Endothelial cell of umbilical vein (primary cell): Measurements from ENCODE around the gene SNX9. TPM values are rescaled to one million over a fixed set of nuclear protein-coding genes. Genes with fewer than 3 reads are reported as not detected.

ENCODE experiments used
- BruUV-seq: library from RNA; stranded (reverse); fragments of 400-500 nt; replicated peaks from 2 replicates; lab custom pipeline; 2021; lab: Mats Ljungman, UMichigan
- CTCF ChIA-PET: fragments of 300-600, 350-600 bp; sonication (Branson Sonifier 250); formaldehyde crosslinking; loops from one replicate; lab custom pipeline; 2021; ENCODE audit warnings: antibody characterized with exemption, inconsistent platforms; lab: Charles Lee
- POLR2A ChIA-PET: fragments of 300-600, 350-600 bp; sonication (Branson Sonifier 250); formaldehyde crosslinking; loops from one replicate; lab custom pipeline; 2021; ENCODE audit warnings: antibody characterized with exemption, inconsistent platforms; lab: Charles Lee
- DNase-seq: peaks from one replicate; pipeline ENCODE4 v3.0.0-alpha.2; 2011; ENCODE audit warnings: low read depth, low spot score
- FAIRE-seq: peaks from 2 replicates; lab custom pipeline; 2011; peaks lifted over from hg19 to GRCh38; lab: Jason Lieb, UNC
- H2AFZ ChIP-seq: 2 replicates; pipeline ENCODE4 v1.6.0; 2012; ENCODE audit warnings: low read depth, low read length, control low read depth, inconsistent platforms
- H3K27ac ChIP-seq: 2 replicates; pipeline ENCODE4 v1.5.1; 2011; ENCODE audit warnings: low read depth, mild to moderate bottlenecking, control low read depth, low read length, moderate library complexity; ENCODE audit not compliant: insufficient read depth
- H3K27me3 ChIP-seq, 2 experiments: 2 replicates each; pipeline versions ENCODE4 v1.6.0 to v1.6.1; 2011; ENCODE audit warnings: low read length in 2 of 2, mixed read lengths in 1 of 2; ENCODE audit not compliant: control insufficient read depth in 2 of 2, insufficient read depth in 2 of 2
- H3K36me3 ChIP-seq, 2 experiments: 2 replicates in 1 of 2; 3 replicates in 1 of 2; pipeline ENCODE4 v1.5.1; 2011; ENCODE audit warnings: low read length in 2 of 2, mild to moderate bottlenecking in 1 of 2, moderate library complexity in 1 of 2; ENCODE audit not compliant: control insufficient read depth in 2 of 2, insufficient read depth in 2 of 2; ENCODE audit errors: extremely low read depth in 1 of 2
- H3K4me1 ChIP-seq: 3 replicates; pipeline ENCODE4 v1.5.1; 2011; ENCODE audit warnings: mild to moderate bottlenecking, low read length; ENCODE audit not compliant: control insufficient read depth, insufficient read depth; ENCODE audit errors: extremely low read depth
- H3K4me2 ChIP-seq: 2 replicates; pipeline ENCODE4 v1.6.1; 2011; ENCODE audit warnings: low read length, control low read depth, mixed read lengths; ENCODE audit not compliant: insufficient read depth
- H3K4me3 ChIP-seq, 3 experiments: fragments of 200-600 bp in 1 of 3; sonication (generic), shearing (Covaris generic) in 1 of 3; replicated peaks in 1 of 3; 2 replicates each; pipeline ENCODE4 v1.5.1; 2011 to 2016; ENCODE audit warnings: control low read depth in 3 of 3, low read length in 3 of 3, mild to moderate bottlenecking in 2 of 3, inconsistent platforms in 1 of 3, low read depth in 1 of 3, moderate library complexity in 1 of 3; ENCODE audit not compliant: insufficient read depth in 1 of 3
- H3K79me2 ChIP-seq: 2 replicates; pipeline ENCODE4 v1.6.0; 2012; ENCODE audit warnings: low read length, inconsistent platforms; ENCODE audit not compliant: control insufficient read depth, insufficient read depth
- H3K9ac ChIP-seq: replicated peaks from 2 replicates; pipeline ENCODE3; 2011; ENCODE audit warnings: low read length, control low read depth; ENCODE audit not compliant: insufficient read depth; ENCODE audit errors: extremely low read depth
- H3K9me1 ChIP-seq: replicated peaks from 3 replicates; pipeline ENCODE4 v1.6.0; 2011; ENCODE audit warnings: mild to moderate bottlenecking, low read length; ENCODE audit not compliant: control insufficient read depth, insufficient read depth; ENCODE audit errors: extremely low read depth
- H3K9me3 ChIP-seq: replicated peaks from 2 replicates; pipeline ENCODE4 v1.5.1; 2012; ENCODE audit warnings: low read length, inconsistent platforms; ENCODE audit not compliant: control insufficient read depth, insufficient read depth
- H4K20me1 ChIP-seq: replicated peaks from 2 replicates; pipeline ENCODE3; 2011; ENCODE audit warnings: mild to moderate bottlenecking, low read length; ENCODE audit not compliant: control insufficient read depth, insufficient read depth; ENCODE audit errors: extremely low read depth
- EZH2 ChIP-seq: IDR thresholded peaks from 2 replicates; pipeline ENCODE4 v1.6.1; 2012; ENCODE audit warnings: borderline replicate concordance, low read depth, mild to moderate bottlenecking, moderate library complexity, low read length, inconsistent platforms; ENCODE audit not compliant: severe bottlenecking
- FOS ChIP-seq: IDR thresholded peaks from 2 replicates; pipeline ENCODE4 v1.6.1; 2011; ENCODE audit warnings: mild to moderate bottlenecking, low read length, moderate library complexity, borderline replicate concordance; ENCODE audit not compliant: insufficient read depth
- GATA2 ChIP-seq: IDR thresholded peaks from 2 replicates; pipeline ENCODE4 v1.7.0; 2011; ENCODE audit warnings: low read depth, mild to moderate bottlenecking, moderate library complexity, mixed read lengths, low read length; ENCODE audit not compliant: insufficient read length, insufficient read depth
- JUN ChIP-seq: IDR thresholded peaks from 2 replicates; pipeline ENCODE4 v1.6.1; 2011; ENCODE audit warnings: borderline replicate concordance, low read depth; ENCODE audit not compliant: insufficient read length, insufficient read depth
- MAX ChIP-seq: IDR thresholded peaks from 2 replicates; pipeline ENCODE4 v1.6.1; 2011; ENCODE audit not compliant: insufficient read depth, insufficient read length
- MYC ChIP-seq: IDR thresholded peaks from one replicate; pipeline ENCODE4 v1.6.1; 2011; ENCODE audit warnings: mild to moderate bottlenecking, low read depth, low read length
- POLR2A ChIP-seq: IDR thresholded peaks from 2 replicates; pipeline ENCODE4 v1.6.1; 2012; ENCODE audit warnings: low read depth, mild to moderate bottlenecking, control low read depth, low read length
- POLR2AphosphoS5 ChIP-seq: IDR thresholded peaks from 2 replicates; pipeline ENCODE4 v1.6.1; 2012; ENCODE audit warnings: low read depth, mild to moderate bottlenecking, control low read depth, low read length, moderate library complexity; ENCODE audit not compliant: insufficient read depth
- dilution Hi-C: fragments of 300-500 bp; cut with MboI; formaldehyde crosslinking; loops from one replicate; pipeline ENCODE4 v1.15.0; 2019; ENCODE audit warnings: low sequenced_read_pairs; ENCODE audit not compliant: extremely low pct_ligation_motif_present
- intact Hi-C: fragments of 100-400 bp; cut with micrococcal nuclease; formaldehyde crosslinking; loops from one replicate; pipeline ENCODE4 v1.10.0; 2022
- polyA plus RNA-seq, 4 experiments: library from polyadenylated mRNA; depleted of rRNA in 3 of 4; stranded (reverse) in 3 of 4; unstranded in 1 of 4; fragments of >200 nt; gene quantifications; 2 replicates each; pipeline versions ENCODE4 v1.2.1 to v1.2.3, GENCODE V29; 2011 to 2012; ENCODE audit warnings: missing spikeins in 1 of 4
- total RNA-seq: library from RNA; stranded (reverse); gene quantifications from 2 replicates; pipeline ENCODE4 v1.2.3, GENCODE V29; 2021
- TF ChIP-seq, protein P1 (sequence below), 2 donors: IDR thresholded peaks; 1 replicate in 1 of 2; 2 replicates in 1 of 2; pipeline ENCODE4 v1.5.1; 2011; ENCODE audit warnings: low read length in 2 of 2, mild to moderate bottlenecking in 2 of 2, moderate library complexity in 2 of 2, control low read depth in 1 of 2, inconsistent platforms in 1 of 2, low read depth in 1 of 2; ENCODE audit not compliant: insufficient read depth in 1 of 2; ENCODE audit errors: extremely low read depth in 1 of 2

Gene SNX9
- total and polyA plus RNA-seq, 2 donors (not counting 3 experiments of a cell fraction or from before 2014, with no cell fraction given), result 27.5 to 54.5 TPM

GRCh38 chr6:157832250-157832967 lies 9.4 kb downstream of the SNX9 start:
- Histone ChIP-seq H2AFZ (no peak overlapping the region), H3K9me1 (no peaks in the 10 kb centered on the region), H4K20me1 (peaks cover 26% of the 10 kb centered on the region), H3K9ac (no peak overlapping the region), H3K9me3 (no peaks in the 10 kb centered on the region), H3K27ac (peak overlapping the region; percentile 5), H3K4me1 (peaks cover 32% of the 10 kb centered on the region), H3K36me3 (no peaks in the 10 kb centered on the region), H3K27me3 (no peaks in the 10 kb centered on the region), H3K4me3 (no peak overlapping the region), H3K79me2 (peaks cover 96% of the 10 kb centered on the region), H3K4me2 (no peak overlapping the region)
- FAIRE-seq, result no peak
- no peak for TF ChIP-seq MAX
- TF ChIP-seq FOS, result no peak
- TF ChIP-seq POLR2A, result no peak
- no peak for TF ChIP-seq JUN
- no peak for TF ChIP-seq POLR2AphosphoS5
- TF ChIP-seq GATA2, result no peak
- TF ChIP-seq, protein P1, sequence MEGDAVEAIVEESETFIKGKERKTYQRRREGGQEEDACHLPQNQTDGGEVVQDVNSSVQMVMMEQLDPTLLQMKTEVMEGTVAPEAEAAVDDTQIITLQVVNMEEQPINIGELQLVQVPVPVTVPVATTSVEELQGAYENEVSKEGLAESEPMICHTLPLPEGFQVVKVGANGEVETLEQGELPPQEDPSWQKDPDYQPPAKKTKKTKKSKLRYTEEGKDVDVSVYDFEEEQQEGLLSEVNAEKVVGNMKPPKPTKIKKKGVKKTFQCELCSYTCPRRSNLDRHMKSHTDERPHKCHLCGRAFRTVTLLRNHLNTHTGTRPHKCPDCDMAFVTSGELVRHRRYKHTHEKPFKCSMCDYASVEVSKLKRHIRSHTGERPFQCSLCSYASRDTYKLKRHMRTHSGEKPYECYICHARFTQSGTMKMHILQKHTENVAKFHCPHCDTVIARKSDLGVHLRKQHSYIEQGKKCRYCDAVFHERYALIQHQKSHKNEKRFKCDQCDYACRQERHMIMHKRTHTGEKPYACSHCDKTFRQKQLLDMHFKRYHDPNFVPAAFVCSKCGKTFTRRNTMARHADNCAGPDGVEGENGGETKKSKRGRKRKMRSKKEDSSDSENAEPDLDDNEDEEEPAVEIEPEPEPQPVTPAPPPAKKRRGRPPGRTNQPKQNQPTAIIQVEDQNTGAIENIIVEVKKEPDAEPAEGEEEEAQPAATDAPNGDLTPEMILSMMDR (IDR thresholded peaks at IDR 0.05; ENCODE audit: extremely low read depth in 1 of 2, insufficient read depth in 1 of 2, low read depth in 1 of 2, low read length in 2 of 2), result no peak
- no peak for TF ChIP-seq MYC
- TF ChIP-seq EZH2, result no peak
- CTCF ChIA-PET, result interaction anchor here (1.2 to 3.2 kb wide), 3 partner anchors 41 to 75 kb away, joined by 4 to 10 read pairs (median 5); no protein-coding TSS in a partner anchor
- intact Hi-C loops (no loop called here), dilution Hi-C loops (no loop called here)
- DNase-seq, result no peak
- no TSS peak for BruUV-seq
- POLR2A ChIA-PET, result interaction anchor here (0.6 kb wide), 1 partner anchor 258 kb away, joined by 5 read pairs; no protein-coding TSS in a partner anchor
